NCI-H1436 (cell line): ENCODE results near the gene FIBIN.
A peak's percentile ranks its signal among the peaks of the same experiment; 100 is the strongest.

Source experiments
- DNase-seq: peaks from one replicate; lab custom pipeline; 2025; lab: John Stamatoyannopoulos, UW

FIBIN gene

GRCh38 chr11:27024865-27025264, 31.0 kb downstream of the FIBIN start:
- no peak for DNase-seq

GRCh38 chr11:27025312-27025955, 31.5 kb downstream of the FIBIN start:
- DNase-seq: no peak

- no peak for DNase-seq
Measured at GRCh38 chr11:27025957-27026733, 32.2 kb downstream of the FIBIN start.

- DNase-seq: no peak
Measured at GRCh38 chr11:27028561-27028965, 34.7 kb downstream of the FIBIN start.

- no peak for DNase-seq
Measured at GRCh38 chr11:27029966-27030365, 36.1 kb downstream of the FIBIN start.

DNA sequence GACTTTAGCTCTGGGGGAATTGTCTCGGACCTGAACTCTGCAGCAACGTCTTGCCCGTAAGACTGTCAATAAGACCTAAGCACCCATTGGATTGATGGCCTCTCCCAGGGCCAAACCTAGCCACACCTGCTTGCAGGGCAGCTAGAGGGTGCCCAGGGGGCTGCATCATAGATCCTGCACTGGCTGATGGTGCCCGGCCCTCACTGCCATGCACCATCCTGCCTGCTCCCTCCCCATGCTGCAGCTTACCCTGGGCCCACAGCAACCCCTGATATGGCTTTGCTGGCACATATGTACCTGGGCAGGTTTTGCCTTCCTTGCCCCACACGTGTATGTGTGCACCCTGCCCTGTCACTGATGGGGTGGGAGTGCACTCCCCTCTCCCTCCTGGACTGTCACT, 37.8 kb downstream of the FIBIN start:
- no peak for DNase-seq

GRCh38 chr11:27039873-27040272, 46.0 kb downstream of the FIBIN start:
- no peak for DNase-seq

DNA sequence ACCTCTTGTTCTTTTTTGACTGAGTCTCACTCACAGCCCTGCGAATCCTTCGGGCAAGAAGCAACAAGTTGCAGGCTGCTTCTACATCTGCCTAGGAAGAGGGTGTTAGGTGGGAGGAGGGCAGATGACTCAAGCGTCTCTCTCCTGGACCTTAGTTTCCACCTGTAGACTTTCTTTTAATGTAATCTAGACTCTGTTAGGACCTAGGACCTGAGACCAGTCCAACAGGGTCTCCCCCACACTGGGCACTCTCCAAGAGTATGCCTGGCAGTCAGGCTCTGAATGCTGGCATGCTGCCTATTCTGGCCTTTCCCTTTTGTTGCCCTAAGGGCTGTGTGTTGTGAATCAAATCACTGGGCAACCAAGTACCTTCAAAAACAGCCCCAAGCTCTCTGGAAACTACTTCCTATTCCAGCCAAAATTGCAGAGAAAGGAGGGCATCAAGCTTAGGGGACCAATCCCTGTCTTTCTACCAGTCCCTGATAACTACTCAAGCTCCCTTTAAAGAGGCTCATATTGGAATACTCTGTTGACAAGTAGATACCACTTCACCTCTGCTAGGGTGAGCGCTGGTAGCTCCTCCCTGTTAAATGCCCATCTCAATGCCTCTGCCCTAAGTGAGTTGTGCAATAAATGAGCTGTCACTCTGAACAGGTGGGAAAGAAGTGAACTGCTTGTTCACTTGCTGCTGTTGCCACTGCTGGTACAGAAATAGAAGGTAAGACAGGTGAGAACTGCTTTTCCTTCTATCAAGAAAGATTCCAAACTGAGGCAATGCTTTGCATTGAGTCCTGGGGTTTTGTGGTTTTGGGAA, 46.6 kb downstream of the FIBIN start, which contains the start of gene BBOX1:
BBOX1 (plus strand) TSS at position 514 of the 814 bp plus-strand sequence. CDS start 14,616 bp downstream, outside the sequence.
- DNase-seq: peak; percentile 5

DNA sequence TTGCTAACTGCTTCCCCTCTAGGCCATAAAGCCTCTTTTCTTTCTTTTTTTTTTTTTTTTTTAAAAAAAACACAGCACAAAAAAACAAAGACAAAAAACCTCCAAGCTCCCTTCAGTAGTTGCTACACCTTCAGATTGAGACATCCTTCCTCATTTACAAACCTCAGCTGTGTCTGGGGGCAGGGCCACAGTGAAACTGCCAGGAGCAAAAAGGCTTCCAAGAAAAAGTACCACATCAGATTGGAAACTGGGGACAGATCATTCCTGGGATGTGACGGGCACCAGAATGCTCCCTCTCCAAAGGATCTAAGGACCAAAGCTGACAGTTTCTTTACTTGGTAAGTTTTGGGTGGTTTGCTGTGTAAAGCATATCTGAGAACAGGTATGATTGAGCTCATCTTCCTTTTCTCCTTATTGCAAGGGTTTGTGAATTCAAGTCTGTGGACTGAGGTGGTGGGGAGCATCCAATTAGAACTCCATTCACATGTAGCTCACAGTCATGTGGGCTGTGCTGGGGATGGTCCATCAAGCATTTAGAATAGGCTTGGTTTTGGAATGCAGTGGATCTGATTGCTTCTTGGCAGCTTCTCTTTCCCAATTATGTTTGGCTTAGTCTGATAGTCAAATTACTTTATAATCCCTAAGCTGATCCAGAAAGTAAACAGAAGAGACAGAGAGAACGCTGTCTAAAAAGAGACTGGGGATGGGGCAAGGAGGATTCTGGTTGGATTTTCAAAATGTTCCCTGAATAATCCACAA, 47.4 kb downstream of the FIBIN start:
- DNase-seq: no peak
